SH-SY5Y (cell line): Measurements from ENCODE around the gene DNAJC1.

Experiments used
- GATA2 ChIP-seq: IDR thresholded peaks from 2 replicates; pipeline ENCODE4 v1.6.1; 2011; ENCODE audit warnings: mild to moderate bottlenecking, low read depth, low read length
- GATA3 ChIP-seq: IDR thresholded peaks from 2 replicates; pipeline ENCODE4 v1.6.1; 2011; ENCODE audit warnings: low read depth, mild to moderate bottlenecking, low read length, moderate library complexity

DNA sequence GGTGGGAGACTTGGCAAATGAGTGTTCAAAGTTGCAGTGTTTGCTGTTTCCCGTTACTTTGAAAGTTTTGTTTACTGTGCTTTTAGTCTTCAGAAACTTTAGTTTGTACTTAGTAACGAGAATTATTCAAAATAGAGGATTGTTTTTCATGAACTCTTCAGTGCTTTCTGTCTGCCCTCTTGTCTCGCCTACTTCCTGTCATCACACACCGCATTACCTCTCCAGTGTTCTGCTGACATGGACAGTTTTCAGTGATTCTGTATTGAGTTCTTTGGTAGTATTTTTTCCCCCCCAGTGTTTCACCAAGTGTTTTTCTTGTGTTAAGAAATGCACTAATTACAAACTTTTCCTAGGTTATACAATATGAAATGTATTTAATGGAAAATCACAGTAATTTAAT lies 262.5 kb downstream of the DNAJC1 start:
- TF ChIP-seq GATA2 (no peak), GATA3 (no peak)
